ENCODE results near the gene LRRC37A.
"Not testable (repeated sequence)": the region's sequence is repeated elsewhere in the genome, so short reads cannot be mapped to it uniquely, and the experiment has no call there.

The LRRC37A gene

DNA sequence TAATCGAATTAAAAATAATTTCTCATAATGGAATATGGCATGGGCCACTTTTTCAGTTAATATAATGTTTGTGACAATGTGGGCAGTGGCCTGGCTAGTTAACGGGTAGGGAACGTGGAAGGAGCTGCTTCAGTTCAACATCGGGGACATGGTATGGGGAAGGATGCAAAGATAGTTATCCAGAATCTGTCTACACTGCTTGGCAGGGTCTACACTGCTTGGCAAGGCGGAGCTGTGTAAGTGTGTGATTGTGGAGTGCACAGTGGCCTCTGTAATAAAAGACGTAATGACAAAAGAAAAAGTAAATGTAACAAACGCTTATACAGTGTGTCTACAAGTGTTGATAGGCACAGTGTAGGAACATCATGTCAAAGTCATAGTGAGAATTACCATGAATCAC is 7.3 kb upstream of the LRRC37A start:
- not testable (repeated sequence) for DNase-seq (ENCODE audit: low read depth in 2 of 2)

DNA sequence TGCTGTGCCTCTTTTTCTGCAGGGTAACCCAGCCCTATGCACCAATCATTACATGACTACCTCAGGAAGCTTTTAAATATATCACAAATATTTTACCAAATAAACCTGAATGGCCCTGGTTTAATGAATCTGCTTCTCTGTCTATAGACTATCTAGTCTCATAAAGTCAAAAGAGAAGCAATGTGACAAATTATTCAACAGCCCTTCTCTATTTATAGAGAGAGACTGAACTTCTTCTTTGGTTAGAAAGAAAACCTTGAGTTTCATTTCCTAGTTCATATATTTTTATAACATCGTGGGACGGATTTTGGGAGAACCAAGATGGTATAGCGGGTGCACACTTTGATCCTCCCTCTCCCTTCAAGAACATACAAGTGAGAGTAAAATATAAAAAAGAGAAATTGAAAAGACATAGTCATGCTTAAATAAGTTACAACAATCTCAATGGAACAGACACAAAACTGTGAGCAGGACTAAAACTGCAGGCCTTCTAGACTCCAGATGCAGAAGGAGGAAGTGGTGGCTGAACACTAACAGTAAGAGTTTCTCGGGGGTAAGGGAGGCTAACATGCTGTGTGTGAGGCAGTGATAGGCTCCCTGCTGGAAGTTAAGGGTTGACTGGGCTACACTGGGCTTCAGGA is 3.9 kb upstream of the LRRC37A start:
- not testable (repeated sequence) for DNase-seq (ENCODE audit: low read depth in 2 of 2)

- DNase-seq (ENCODE audit: low read depth in 2 of 2) = not testable (repeated sequence)
Observed at GRCh38 chr17:46291618-46292017, 3.3 kb upstream of the LRRC37A start.

DNA sequence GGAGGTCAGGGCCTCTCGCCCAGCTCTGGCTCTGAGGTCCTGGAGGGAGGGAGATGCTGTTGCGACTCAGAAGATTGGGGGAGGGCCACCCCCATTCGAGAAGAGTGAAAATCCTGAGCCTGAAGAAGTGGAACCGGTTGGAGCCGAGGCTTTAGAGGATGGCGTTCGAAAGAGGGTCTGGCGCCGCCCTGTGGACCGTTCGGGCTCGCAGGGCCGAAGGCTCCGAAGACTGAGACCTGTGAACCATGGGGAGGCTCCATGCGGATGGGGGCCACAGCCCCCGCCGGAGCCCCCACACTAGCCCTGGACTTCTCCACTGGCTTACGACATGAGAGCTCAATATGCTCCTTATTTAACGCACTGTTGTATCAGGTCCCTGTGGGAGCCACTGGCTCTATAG is 46.3 kb downstream of the LRRC37A start:
- DNase-seq (ENCODE audit: low read depth in 2 of 2) = not testable (repeated sequence)

- not testable (repeated sequence) for DNase-seq (ENCODE audit: low read depth in 2 of 2)
Observed at GRCh38 chr17:46342131-46342530, 47.2 kb downstream of the LRRC37A start.

DNA sequence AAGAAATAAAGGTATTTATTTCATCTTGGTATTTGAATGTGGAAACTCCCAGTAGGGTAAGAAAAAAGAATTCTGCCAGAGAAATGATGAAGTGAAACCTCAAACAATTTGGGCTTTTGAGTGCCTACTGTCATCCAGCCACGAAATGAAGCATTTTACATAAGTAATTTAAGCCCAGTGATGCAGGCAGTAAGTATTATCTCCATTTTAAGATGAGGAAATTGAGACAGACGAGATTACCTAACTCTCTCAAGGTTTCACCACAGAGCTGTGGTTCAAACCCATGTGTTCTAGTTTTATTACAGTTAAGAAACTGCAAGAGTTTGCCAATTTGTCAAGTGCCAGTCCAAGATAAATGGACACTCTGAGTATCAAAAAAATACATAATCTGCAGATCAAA is 53.4 kb downstream of the LRRC37A start:
- not testable (repeated sequence) for DNase-seq (ENCODE audit: low read depth in 2 of 2)

DNA sequence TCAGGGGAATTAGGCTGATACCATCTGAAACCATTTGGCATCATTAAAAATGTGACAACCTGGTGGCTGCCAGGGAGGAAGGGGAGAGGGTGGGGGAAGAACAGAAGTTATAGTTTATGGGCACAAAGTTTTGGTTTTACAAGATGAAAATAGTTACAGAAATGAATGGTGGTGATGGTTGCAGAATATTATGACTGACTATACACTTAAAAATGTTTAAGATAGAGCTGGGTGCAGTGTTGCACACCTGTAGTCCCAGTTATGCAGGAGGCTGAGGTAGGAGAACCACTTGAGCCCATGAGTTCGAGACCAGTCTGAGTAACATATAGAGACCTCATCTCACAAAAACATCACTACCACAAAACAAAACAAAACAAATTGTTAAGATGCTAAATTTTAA is 54.1 kb downstream of the LRRC37A start:
- DNase-seq (ENCODE audit: low read depth in 2 of 2) = not testable (repeated sequence)

GRCh38 chr17:46353856-46354255 is 58.9 kb downstream of the LRRC37A start:
- not testable (repeated sequence) for DNase-seq (ENCODE audit: low read depth in 2 of 2)

DNA sequence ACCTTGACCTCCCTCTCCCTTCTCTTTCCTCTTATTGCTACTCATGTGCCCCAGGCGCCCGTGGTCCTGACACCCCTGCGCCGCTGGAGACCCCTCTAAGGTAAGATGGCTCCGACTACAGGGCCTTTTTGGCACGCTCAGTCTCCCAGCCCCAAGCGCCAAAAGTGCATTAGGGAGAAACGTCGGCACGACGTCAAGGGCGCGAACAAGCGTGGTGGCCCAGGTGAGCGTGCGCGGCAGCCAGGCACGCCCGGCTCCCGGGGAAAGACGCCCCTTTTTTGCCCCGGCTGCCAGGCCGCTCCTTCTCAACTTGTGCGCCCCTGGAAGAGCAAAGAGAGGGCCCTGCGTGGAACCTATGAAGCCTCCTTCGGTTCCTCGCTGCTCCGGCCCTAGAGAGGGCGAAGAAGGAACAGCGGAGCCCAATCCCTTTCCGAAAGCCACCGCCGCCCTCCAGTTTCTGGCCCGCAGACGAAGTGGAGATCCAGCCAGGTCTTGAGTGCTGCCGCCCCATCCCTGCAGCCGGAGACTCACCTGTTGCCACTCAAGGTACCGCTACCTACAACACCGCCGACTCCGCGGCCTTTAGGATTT is 66.3 kb downstream of the LRRC37A start:
- DNase-seq (ENCODE audit: low read depth in 2 of 2) = not testable (repeated sequence)

DNA sequence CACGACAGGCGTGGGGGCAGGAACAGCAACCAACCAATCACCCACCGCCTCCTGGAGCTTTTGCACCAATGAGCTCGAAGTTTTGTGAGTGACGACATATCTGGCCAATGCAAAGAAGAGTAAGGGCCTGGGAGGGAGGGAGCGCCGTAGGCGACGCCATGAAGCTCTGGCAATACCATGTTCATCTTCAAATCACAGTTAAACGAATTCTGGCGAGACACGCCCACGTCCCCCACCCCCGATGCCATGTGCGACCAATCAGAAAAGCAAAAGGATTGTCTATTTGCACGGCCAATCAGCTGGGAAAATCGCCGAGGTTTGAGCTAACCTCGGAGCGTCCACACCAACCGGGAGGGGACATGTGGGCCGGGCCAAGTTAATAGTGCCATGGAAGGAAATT is 66.8 kb downstream of the LRRC37A start, which contains the start of gene ARL17B:
Gene ARL17B (minus strand): TSS at position 12 of the 400 bp plus-strand sequence. CDS start 3,369 bp downstream, outside the sequence.
- DNase-seq (ENCODE audit: low read depth in 2 of 2) = peak; percentile 18 to 87

DNA sequence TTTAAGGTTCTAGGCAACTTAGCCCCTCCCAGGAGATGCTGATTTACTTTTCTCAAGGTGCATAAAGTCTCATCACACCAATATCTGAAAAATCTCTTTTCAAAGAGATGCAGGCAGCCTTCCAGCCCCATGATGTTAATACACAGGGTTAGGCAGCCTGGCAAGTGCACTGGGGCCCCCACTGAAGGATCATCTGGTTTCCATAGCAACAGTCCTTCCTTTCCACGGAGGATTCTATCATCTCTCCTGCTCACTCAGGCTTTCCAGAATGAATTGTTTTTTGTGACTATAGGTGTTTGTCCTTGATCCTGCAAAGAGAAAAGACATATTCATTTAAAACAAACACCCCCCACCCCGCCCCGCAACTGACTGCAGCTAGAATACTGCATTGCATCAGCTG is 72.6 kb downstream of the LRRC37A start:
- not testable (repeated sequence) for DNase-seq (ENCODE audit: low read depth in 2 of 2)

- DNase-seq (ENCODE audit: low read depth in 2 of 2) = not testable (repeated sequence)
Observed at GRCh38 chr17:46372236-46373229, 77.6 kb downstream of the LRRC37A start.

DNA sequence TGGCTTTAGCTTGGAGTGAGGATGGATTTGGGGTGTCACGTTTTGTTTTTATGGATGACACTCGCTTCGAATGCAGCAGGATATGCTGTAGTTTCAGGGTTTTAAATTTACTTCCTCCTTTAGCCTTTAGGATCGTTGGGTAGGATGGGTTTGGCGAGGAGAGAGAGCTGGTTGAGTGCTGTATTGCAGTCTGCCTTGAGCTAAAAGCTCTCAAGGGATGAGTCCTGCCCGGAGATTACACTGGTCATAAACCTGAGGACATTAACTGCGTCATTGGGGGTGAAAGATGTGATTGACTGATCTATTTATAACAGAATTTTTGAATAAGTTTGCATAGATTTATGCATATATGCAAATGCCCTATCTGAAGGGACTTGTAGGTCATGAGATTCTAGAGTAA is 78.5 kb downstream of the LRRC37A start:
- DNase-seq (ENCODE audit: low read depth in 2 of 2) = not testable (repeated sequence)

- not testable (repeated sequence) for DNase-seq (ENCODE audit: low read depth in 2 of 2)
Observed at GRCh38 chr17:46383118-46383517, 88.2 kb downstream of the LRRC37A start.

- not testable (repeated sequence) for DNase-seq (ENCODE audit: low read depth in 2 of 2)
Observed at GRCh38 chr17:46385491-46385890, 90.6 kb downstream of the LRRC37A start.

Data from stimulated activated CD8-positive, alpha-beta memory T cell treated with anti-CD3 and anti-CD28 coated beads, Interleukin-2, amount 100 ng/mL, for 48 hours (primary cell).